DND-41 (cell line): ENCODE measurements around the gene MINAR1.

ENCODE experiments used
- CTCF ChIP-seq: IDR thresholded peaks from 2 replicates; pipeline ENCODE4 v1.5.1; 2012; ENCODE audit warnings: borderline replicate concordance, low read length, moderate library complexity, mild to moderate bottlenecking; ENCODE audit not compliant: poor library complexity, severe bottlenecking; ENCODE audit errors: extremely low read depth
- EZH2 ChIP-seq: IDR thresholded peaks from 3 replicates; pipeline ENCODE4 v1.6.1; 2012; ENCODE audit warnings: borderline replicate concordance, low read depth, mild to moderate bottlenecking, moderate library complexity, low read length, inconsistent platforms; ENCODE audit not compliant: severe bottlenecking

- TF ChIP-seq CTCF = no peak
- no peak for TF ChIP-seq EZH2
Observed at GRCh38 chr15:79439236-79439635, 7.1 kb downstream of the MINAR1 start.
